ES-I3 (cell line): ENCODE data around the gene PKP4.
"Not testable (repeated sequence)": the region's sequence is repeated elsewhere in the genome, so short reads cannot be mapped to it uniquely, and the experiment has no call there.

Source experiments
- H3K36me3 ChIP-seq: 2 replicates; pipeline ENCODE4 v1.6.1; 2013; ENCODE audit warnings: mild to moderate bottlenecking, low read length, control low read depth, moderate library complexity; ENCODE audit not compliant: insufficient read depth
- H3K4me1 ChIP-seq: 2 replicates; pipeline ENCODE4 v1.6.1; 2013; ENCODE audit warnings: mild to moderate bottlenecking, control low read depth, low read length; ENCODE audit not compliant: insufficient read depth
- H3K9ac ChIP-seq: 2 replicates; pipeline ENCODE4 v1.6.1; 2013; ENCODE audit warnings: low read depth, mild to moderate bottlenecking, low read length, moderate library complexity
- H3K9me3 ChIP-seq: 2 replicates; pipeline ENCODE4 v1.6.1; 2013; ENCODE audit warnings: mild to moderate bottlenecking, low read length, moderate library complexity; ENCODE audit not compliant: control insufficient read depth, insufficient read depth

The PKP4 gene

GRCh38 chr2:158702740-158703139 lies 246.0 kb downstream of the PKP4 start:
- H3K36me3 ChIP-seq, result no peaks in the 10 kb centered on the region
- H3K9ac ChIP-seq, result no peak overlapping the region
- H3K4me1 ChIP-seq, result no peaks in the 10 kb centered on the region
- no peaks in the 10 kb centered on the region for H3K9me3 ChIP-seq

GRCh38 chr2:158704724-158705465 lies 248.1 kb downstream of the PKP4 start:
- H3K9ac ChIP-seq, H3K9me3 ChIP-seq, H3K36me3 ChIP-seq, H3K4me1 ChIP-seq: not testable (repeated sequence)

GRCh38 chr2:158712791-158713522 lies 256.2 kb downstream of the PKP4 start:
- H3K4me1 ChIP-seq, result peaks cover 7% of the 10 kb centered on the region; the same call in 1 of the 2 replicates
- H3K36me3 ChIP-seq, result no peaks in the 10 kb centered on the region
- no peak overlapping the region for H3K9ac ChIP-seq
- H3K9me3 ChIP-seq, result no peaks in the 10 kb centered on the region

- peaks cover 7% of the 10 kb centered on the region; the same call in 1 of the 2 replicates for H3K4me1 ChIP-seq
- no peak overlapping the region for H3K9ac ChIP-seq
- no peaks in the 10 kb centered on the region for H3K36me3 ChIP-seq
- H3K9me3 ChIP-seq, result no peaks in the 10 kb centered on the region
Measured at GRCh38 chr2:158713523-158714138, 256.9 kb downstream of the PKP4 start.

GRCh38 chr2:158714420-158714819 lies 257.7 kb downstream of the PKP4 start:
- peaks cover 7% of the 10 kb centered on the region; the same call in 1 of the 2 replicates for H3K4me1 ChIP-seq
- no peaks in the 10 kb centered on the region for H3K9me3 ChIP-seq
- no peak overlapping the region for H3K9ac ChIP-seq
- no peaks in the 10 kb centered on the region for H3K36me3 ChIP-seq

GRCh38 chr2:158715357-158715756 lies 258.6 kb downstream of the PKP4 start:
- H3K4me1 ChIP-seq, result peaks cover 7% of the 10 kb centered on the region; the same call in 1 of the 2 replicates
- H3K36me3 ChIP-seq, result no peaks in the 10 kb centered on the region
- no peak overlapping the region for H3K9ac ChIP-seq
- H3K9me3 ChIP-seq, result no peaks in the 10 kb centered on the region

- H3K4me1 ChIP-seq, result peaks cover 7% of the 10 kb centered on the region; the same call in 1 of the 2 replicates
- no peaks in the 10 kb centered on the region for H3K36me3 ChIP-seq
- H3K9me3 ChIP-seq, result no peaks in the 10 kb centered on the region
- no peak overlapping the region for H3K9ac ChIP-seq
Measured at GRCh38 chr2:158716121-158716791, 259.5 kb downstream of the PKP4 start.

- peaks cover 7% of the 10 kb centered on the region; the same call in 1 of the 2 replicates for H3K4me1 ChIP-seq
- no peak overlapping the region for H3K9ac ChIP-seq
- no peaks in the 10 kb centered on the region for H3K36me3 ChIP-seq
- no peaks in the 10 kb centered on the region for H3K9me3 ChIP-seq
Measured at GRCh38 chr2:158716921-158717320, 260.2 kb downstream of the PKP4 start.

GRCh38 chr2:158717366-158718195 lies 260.8 kb downstream of the PKP4 start:
- H3K9me3 ChIP-seq, result no peaks in the 10 kb centered on the region
- H3K36me3 ChIP-seq, result no peaks in the 10 kb centered on the region
- H3K9ac ChIP-seq, result no peak overlapping the region
- peaks cover 7% of the 10 kb centered on the region; the same call in 1 of the 2 replicates for H3K4me1 ChIP-seq

- Histone ChIP-seq H3K36me3 (no peaks in the 10 kb centered on the region), H3K9me3 (no peaks in the 10 kb centered on the region), H3K9ac (no peak overlapping the region), H3K4me1 (peaks cover 7% of the 10 kb centered on the region; the same call in 1 of the 2 replicates)
Measured at GRCh38 chr2:158718196-158718585, 261.4 kb downstream of the PKP4 start.

GRCh38 chr2:158718851-158719250 lies 262.1 kb downstream of the PKP4 start:
- Histone ChIP-seq H3K9me3 (no peaks in the 10 kb centered on the region), H3K4me1 (peaks cover 11% of the 10 kb centered on the region; the same call in 1 of the 2 replicates), H3K36me3 (no peaks in the 10 kb centered on the region), H3K9ac (no peak overlapping the region)

GRCh38 chr2:158719403-158719802 lies 262.7 kb downstream of the PKP4 start:
- Histone ChIP-seq H3K36me3 (no peaks in the 10 kb centered on the region), H3K9me3 (no peaks in the 10 kb centered on the region), H3K9ac (no peak overlapping the region), H3K4me1 (peaks cover 13% of the 10 kb centered on the region; the same call in 1 of the 2 replicates)

- no peaks in the 10 kb centered on the region for H3K9me3 ChIP-seq
- H3K36me3 ChIP-seq, result no peaks in the 10 kb centered on the region
- H3K9ac ChIP-seq, result no peak overlapping the region
- peaks cover 10% of the 10 kb centered on the region; the same call in 1 of the 2 replicates for H3K4me1 ChIP-seq
Measured at GRCh38 chr2:158722266-158723105, 265.7 kb downstream of the PKP4 start.
